NAMALWA (cell line): Measurements from ENCODE around the gene PTPRN2.
"Not testable (repeated sequence)": the region's sequence is repeated elsewhere in the genome, so short reads cannot be mapped to it uniquely, and the experiment has no call there.

Experiments
- DNase-seq: peaks from one replicate; pipeline ENCODE4 v3.0.0-alpha.2; 2015; ENCODE audit warnings: low spot score

PTPRN2 gene

DNA sequence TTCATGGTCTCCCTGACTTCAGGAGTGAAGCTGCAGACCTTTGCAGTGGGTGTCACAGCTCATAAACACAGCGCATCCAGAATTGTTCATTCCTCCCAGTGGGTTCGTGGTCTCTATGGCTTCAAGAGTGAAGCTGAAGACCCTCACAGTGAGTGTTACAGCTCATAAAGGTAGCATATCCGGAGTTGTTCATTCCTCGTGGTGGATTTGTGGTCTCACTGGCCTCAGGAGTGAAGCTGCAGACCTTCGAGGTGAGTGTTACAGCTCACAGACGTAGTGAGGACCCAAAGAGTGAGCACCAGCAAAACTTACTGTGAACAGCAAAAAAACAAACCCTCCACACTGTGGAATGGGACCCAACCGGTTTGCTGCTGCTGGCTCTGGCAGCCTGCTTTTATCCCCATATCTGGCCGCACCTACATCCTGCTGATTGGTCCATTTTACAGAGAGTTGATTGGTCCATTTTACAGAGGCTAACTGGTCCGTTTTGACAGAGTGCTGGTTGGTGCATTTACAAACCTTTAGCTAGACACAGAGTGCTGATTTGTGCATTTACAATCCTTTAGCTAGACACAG is 308.8 kb downstream of the PTPRN2 start:
- no peak for DNase-seq

DNA sequence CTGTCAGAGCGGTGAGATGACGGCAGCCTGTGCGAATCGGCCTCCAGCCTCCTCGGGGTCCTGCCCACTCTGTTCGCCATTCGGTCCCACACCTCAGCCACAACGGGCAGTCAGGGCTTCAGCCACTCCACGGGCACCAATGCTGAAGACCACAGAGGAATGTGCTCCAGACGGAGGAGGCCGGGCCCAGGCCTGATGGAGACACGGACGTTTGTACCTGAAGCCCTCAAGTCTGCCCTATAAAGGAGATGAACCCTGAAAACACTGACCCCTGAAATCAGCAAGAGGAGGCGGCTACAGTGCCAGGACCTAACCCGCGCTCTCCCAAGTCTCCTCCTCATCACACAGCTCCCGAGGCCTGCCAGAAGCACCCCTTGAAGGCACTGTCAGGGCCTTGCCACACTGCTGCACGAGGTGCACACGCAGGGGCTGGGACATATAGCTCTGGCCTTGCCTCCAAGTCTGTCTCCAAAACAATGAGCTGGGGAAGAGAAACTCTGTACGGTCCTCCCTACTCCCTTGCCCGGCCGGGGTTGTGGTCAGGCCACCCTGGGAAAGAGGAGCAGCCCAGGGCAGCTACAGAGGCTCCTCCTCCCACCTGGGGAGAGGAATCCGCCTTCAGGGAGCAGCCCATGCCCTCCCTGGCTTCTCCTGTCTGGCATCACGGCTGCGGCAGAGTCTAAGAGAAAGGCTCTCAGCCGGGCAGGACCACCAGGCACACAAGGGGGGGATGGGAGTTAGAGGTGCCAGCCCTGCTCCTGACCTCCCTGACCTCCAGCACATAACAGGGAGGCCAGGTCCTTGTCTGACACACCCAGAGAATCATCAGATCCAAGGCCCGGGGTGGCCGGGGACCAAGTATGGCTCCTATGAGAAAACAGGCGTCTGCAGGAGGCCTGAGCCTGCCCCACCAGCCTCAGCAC is 310.1 kb downstream of the PTPRN2 start:
- DNase-seq: no peak

DNA sequence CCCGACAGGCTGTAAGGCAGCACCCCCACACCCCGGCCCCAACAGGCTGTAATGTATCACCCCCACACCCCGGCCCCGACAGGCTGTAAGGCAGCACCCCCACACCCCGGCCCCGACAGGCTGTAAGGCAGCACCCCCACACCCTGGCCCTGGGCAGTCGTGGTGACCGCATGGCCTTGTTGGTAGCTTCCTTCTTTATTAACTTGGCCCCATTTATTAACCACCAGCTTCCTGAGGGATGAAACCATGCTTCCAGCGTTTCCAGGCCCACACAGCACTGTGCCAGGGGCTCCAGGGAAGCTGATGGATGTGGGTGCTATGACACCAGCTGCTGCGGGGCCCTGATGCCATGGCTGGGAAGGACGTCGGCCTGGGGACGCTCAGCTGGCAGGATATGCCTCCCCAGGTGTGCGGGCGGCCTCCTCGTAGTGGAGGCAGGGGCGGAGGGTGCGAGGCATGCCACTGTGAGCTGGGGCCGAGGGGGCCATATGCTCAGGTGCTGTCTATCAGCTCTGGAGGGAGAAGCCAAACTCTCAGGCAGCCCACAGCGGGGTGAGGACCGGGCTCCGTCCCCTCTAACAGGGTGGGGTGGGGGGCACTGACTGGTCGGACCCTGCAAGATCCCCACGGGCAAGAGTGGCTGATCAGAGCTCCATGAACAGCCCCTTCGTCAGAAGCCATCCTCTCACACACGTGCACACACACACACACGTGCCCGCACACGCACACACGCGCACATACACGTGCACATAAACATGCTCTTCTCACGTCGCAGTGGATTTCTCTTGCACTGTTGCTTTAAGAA is 311.0 kb downstream of the PTPRN2 start:
- no peak for DNase-seq

- no peak for DNase-seq
Measured at GRCh38 chr7:158275711-158276413, 311.8 kb downstream of the PTPRN2 start.

- DNase-seq: no peak
Measured at GRCh38 chr7:158274996-158275395, 312.6 kb downstream of the PTPRN2 start.

DNA sequence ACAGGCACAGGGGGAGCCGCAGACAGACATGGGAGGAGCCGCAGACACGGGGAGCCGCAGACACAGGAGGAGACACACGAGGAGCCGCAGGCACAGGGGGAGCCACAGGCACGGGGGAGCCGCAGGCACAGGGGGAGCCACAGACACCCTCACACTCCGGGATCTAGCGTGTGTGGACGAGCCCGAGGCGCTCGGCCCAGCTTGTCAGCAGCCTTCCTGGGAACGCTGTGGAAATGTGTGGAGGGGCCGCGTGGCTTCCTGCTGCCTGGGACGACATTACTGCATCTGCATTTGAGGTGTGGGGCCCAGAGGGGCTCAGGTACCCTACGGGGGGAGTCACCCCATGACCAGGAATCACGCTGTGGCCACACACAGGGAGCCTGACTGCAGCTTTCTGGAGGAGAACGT is 313.2 kb downstream of the PTPRN2 start:
- DNase-seq: no peak

- DNase-seq: not testable (repeated sequence)
Measured at GRCh38 chr7:158273756-158274342, 313.8 kb downstream of the PTPRN2 start.

DNA sequence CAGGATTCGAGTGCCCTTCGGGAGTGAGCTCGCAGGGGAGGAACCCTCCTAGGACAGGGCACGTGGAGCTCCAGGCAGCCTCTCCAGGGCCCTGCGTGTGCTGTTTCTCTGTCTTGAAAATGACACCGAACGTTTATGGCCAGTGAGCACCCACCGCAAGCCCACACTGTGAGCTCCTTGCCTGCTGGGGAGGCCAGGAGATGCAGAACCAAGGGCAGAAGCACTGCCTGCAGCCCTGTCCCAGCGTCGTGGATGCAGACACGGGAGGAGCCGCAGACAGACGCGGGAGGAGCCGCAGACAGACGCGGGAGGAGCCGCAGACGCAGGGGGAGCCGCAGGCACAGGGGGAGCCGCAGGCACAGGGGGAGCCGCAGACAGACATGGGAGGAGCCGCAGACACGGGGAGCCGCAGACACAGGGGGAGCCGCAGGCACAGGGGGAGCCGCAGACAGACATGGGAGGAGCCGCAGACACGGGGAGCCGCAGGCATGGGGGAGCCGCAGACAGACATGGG is 314.4 kb downstream of the PTPRN2 start:
- DNase-seq: no peak

- DNase-seq: no peak
Measured at GRCh38 chr7:158272509-158273137, 315.0 kb downstream of the PTPRN2 start.

DNA sequence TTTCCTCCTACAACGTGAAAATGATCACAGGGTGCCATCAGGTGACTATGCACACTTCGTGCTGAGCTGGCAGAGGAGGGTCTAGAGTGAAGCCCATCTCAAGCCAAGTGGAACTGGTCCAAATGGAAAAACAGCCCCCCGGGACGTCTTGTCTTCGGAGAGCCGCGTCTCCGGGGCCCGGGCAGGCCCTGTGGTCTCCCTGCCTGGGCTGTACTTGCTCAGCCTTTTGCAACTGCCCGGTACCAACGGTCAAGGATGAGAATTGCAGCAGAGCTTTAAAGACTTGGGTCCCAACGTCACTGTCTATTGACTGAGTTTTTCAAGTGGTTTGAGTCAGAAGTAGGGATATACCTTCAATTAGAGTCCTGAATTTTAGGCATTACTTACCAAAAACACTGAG is 315.5 kb downstream of the PTPRN2 start:
- DNase-seq: no peak

DNA sequence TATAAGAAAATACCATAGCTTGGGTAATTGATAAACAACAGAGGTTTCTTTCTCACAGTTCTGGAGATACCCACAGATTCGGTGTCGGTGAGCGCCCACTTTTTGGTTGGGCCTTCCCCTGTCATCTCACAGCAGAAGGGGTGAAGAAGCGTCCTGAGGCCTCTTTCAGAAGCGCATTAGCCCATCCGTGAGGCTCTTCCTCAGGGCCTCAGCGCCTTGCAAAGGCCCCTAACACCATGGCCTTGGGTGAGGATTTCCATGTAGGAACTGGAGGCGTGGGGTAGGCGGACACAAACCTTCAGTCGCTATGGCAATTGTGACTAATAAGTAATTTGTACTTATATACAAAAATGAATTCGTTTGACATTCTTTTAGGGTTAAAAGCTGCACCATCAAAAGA is 316.0 kb downstream of the PTPRN2 start:
- DNase-seq: no peak

- DNase-seq: no peak
Measured at GRCh38 chr7:158270856-158271413, 316.7 kb downstream of the PTPRN2 start.

- no peak for DNase-seq
Measured at GRCh38 chr7:158270106-158270775, 317.4 kb downstream of the PTPRN2 start.

- no peak for DNase-seq
Measured at GRCh38 chr7:158268816-158269535, 318.6 kb downstream of the PTPRN2 start.

- DNase-seq: no peak
Measured at GRCh38 chr7:158267742-158268435, 319.7 kb downstream of the PTPRN2 start.

GRCh38 chr7:158266817-158267741 is 320.5 kb downstream of the PTPRN2 start:
- no peak for DNase-seq

DNA sequence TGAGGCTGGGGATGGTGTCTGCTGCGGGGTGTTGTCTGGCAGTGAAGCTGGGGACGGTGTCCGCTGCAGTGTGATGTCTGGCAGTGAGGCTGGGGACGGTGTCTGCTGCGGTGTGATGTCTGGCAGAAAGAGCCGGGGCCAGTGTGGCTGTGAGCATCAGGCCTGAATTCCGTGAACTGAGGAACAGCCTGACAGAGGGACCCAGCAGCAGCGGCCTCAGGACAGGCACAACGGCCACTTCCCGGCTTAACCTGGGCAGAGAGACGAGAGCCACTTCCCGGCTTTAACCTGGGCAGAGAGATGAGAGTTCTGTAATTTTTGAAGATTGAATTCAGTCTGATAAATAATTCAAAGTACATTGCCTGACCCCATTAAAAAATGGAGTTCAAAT is 321.2 kb downstream of the PTPRN2 start:
- DNase-seq: no peak

DNA sequence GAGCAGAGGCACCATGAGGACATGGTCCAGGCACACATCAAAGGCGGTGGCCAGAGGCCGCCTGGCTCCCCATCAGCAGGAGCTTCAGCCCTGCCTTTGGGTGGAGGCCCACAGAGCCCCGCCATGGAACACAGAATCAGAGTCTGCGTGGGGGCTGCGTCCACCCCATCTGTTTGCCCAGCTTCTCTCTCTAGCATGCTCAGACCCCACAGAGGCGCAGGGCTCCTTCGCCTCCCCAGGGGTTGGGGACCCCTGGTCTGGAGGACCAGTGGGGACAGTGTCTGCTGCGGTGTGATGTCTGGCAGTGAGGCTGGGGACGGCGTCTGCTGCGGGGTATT is 321.9 kb downstream of the PTPRN2 start:
- DNase-seq: no peak
